PC-9 (cell line): ENCODE measurements around the gene AIG1.
"Not testable (repeated sequence)": the region's sequence is repeated elsewhere in the genome, so short reads cannot be mapped to it uniquely, and the experiment has no call there.

Experiments
- CTCF ChIP-seq: fragments of 200-600 bp; sonication (generic); conservative IDR thresholded peaks from 2 replicates; pipeline ENCODE4 v1.6.1; 2017; ENCODE audit warnings: mixed run types, antibody characterized with exemption, mild to moderate bottlenecking, moderate library complexity
- EZH2 ChIP-seq: fragments of 200-600 bp; sonication (generic); IDR thresholded peaks from 2 replicates; pipeline ENCODE4 v1.8.0; 2017; ENCODE audit warnings: antibody characterized with exemption, low read depth

DNA sequence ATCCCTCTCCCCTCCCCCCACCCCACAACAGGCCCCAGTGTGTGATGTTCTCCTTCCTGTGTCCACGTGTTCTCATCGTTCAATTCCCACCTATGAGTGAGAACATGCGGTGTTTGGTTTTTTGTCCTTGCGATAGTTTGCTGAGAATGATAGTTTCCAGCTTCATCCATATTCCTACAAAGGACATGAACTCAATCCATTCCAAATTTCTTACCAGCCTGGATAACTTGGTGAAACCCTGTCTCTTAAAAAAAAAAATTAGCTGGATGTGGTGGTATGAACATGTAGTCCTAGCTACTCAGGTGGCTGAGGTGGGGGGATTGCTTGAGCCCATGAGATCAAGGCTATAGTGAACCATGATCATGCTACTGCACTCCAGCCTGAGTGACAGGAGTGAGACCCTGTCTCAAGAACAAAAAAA is 107.7 kb downstream of the AIG1 start:
- TF ChIP-seq CTCF, EZH2: not testable (repeated sequence)
